Stimulated activated CD8-positive, alpha-beta memory T cell treated with anti-CD3 and anti-CD28 coated beads, Interleukin-4, amount 100 ng/mL, for 1 hour (primary cell): Measurements from ENCODE around the gene SCART1.
"Not testable (repeated sequence)": the region's sequence is repeated elsewhere in the genome, so short reads cannot be mapped to it uniquely, and the experiment has no call there.

ENCODE experiments used
- DNase-seq, 2 donors: peaks; one replicate each; pipeline ENCODE4 v3.0.0-alpha.2; 2020; ENCODE audit warnings: low read depth in 2 of 2, low spot score in 1 of 2

SCART1 gene

DNA sequence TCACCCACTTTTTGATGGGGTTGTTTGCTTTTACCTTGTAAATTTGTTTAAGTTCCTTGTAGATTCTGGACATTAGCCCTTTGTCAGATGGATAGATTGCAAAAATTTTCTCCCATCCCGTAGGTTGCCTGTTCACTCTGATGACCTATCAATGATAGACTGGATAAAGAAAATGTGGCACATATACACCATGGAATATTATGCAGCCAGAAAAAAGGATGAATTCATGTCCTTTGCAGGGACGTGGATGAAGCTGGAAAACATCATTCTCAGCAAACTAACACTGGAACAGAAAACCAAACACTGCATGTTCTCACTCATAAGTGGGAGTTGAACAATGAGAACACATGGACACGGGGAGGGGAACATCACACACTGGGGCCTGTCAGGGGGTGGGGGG lies 15.5 kb downstream of the SCART1 start:
- DNase-seq: not testable (repeated sequence)

- no peak for DNase-seq
Measured at GRCh38 chr10:133471300-133472109, 17.8 kb downstream of the SCART1 start.

DNA sequence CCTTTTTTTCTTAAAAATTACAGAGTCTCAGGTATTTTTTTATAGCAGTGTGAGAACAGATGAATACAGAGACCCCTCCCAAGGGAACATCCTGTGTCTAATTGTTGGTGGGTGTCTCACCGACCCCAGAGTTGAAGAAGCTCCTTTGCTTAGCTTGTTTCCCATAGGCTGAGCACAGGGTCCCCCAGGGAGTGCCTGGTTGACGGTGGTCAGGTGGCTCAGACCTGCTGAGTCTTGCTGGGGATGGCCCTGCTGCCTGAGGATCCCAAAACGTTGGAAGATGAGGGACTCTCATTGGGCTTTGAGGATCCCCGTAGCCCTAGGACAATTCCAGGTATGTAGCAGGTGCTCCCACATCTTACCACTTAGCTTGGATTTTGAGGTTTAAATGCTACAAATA lies 19.5 kb downstream of the SCART1 start:
- no peak for DNase-seq

DNA sequence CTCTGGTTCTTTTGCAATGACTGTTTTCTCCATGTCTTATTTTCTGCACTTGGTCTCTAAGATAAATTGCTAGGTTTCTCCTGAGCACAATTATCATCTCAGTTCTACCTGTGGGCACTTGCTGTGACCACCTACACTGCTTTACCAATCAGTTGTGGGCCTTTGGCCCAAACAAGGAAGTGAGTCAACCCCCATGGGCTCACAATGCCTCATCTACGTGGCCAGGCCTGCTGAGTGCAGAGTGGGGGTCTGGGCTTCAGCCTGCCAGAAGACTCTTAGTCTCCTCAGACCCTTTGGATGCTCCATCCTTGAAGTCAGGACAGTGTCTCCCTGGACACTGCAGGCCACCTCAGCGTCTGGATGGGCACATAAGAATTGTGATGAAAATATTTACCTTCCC lies 20.3 kb downstream of the SCART1 start:
- no peak for DNase-seq

GRCh38 chr10:133474665-133475424 lies 21.1 kb downstream of the SCART1 start:
- no peak for DNase-seq

DNA sequence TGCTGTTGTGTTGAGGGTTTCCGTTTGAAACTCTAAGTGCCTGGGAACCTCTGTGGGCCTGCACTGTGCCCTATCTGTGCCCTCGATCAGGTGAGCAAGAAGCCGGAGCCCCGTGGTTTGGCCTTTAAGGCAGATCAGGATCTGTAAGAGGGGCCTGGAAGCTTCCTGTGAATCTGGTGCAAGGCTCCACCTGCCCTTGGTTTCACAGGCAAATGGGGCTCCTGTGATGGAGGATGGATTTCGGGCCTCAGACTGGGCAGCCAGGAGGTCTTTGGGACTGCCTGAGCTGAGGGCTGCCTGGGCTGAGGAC lies 21.6 kb downstream of the SCART1 start:
- DNase-seq: peak in 1 of 2 donors; percentile 16

DNA sequence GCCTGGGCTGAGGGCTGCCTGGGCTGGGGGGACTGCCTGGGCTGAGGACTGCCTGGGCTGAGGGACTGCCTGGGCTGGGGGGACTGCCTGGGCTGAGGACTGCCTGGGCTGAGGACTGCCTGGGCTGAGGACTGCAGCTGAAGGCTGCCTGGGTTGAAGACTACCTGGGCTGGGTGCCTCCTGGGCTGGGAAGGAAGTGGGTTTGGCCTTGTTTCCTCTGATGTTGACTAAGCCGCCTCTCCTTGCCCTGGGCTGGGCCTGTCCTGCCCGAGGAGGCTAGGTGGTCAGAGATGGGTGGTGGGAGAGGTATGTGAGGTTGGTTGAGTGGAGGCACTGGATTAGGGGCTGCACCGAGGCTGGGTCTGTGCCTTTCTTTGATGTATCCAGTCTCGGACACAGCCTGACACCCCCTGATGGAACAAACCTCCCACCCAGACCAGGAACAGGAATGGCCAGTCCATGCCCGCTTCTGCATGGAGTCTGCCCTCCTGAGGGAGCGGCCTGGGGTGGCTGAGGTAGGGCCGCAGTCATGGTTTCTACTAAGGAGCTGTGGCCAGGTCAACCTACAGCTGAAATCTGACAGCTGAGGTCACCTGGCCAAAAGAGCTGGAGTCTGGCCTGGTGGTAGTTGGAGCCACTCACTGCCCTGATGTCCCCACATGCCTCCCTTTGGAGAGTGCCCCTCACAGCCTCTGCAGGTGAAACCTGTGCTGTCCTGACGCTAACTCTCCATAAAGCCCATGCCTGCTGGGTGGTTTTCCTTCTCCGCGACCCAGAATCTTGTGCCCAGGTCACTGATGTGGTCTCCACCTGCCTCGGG lies 22.3 kb downstream of the SCART1 start:
- DNase-seq: no peak

GRCh38 chr10:133476641-133476990 lies 22.9 kb downstream of the SCART1 start:
- no peak for DNase-seq

- DNase-seq: no peak
Measured at GRCh38 chr10:133481086-133481643, 27.4 kb downstream of the SCART1 start.

DNA sequence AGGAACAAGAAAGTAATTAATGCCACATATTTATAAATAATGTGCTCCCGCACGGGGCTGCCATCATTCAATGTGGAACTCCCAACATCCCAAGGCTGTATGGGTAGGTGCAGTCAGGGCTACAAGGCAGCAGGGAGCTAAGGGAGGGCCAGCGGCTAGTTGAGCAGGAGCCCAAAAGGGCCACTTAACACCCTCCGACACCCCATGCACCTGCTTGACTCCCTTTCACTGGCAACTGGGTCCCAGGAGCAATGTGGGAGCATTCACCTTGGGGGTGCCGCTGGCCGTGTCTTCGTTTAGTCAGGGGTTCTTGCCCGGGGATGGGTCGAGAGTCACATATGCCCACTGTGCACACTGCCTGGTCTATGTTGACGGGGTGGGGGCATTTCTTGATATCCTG lies 27.9 kb downstream of the SCART1 start:
- no peak for DNase-seq

DNA sequence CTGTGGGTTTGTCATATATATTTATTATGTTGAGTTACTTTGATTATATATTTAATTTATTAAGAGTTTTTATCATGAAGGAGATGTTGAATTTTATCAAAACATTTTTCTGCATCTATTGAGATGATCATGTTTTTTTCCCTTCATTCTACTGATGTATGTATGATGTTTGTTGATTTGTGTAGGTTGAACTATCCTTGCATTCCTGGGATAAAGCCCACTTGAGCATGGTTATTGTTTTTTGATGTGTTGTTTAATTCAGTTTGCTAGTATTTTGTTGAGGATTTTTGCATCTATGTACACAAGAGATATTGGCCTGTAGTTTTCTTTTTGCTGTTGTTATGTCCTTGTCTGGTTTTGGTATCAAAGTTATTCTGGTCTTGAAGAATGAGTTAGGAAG lies 31.1 kb downstream of the SCART1 start:
- DNase-seq: no peak

DNA sequence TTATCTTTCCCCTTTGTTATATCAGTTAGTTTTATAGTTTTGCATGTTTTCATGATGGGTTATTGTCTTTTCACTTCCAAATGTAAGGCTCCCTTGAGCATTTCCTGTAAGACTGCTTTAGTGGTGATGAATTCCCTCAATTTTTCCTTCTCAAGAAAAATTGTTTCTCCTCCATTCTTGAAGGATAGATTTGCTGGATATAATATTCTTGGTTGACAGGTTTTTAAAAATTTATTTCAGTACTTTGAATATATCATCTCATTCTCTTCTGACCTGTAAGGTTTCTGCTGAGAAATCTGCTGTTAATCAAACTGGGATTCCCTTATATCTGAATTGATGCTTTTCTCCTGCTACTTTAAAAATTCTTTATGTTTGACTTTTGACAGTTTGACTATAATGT lies 33.3 kb downstream of the SCART1 start:
- DNase-seq: no peak

GRCh38 chr10:133488354-133488753 lies 34.6 kb downstream of the SCART1 start:
- DNase-seq: no peak

DNA sequence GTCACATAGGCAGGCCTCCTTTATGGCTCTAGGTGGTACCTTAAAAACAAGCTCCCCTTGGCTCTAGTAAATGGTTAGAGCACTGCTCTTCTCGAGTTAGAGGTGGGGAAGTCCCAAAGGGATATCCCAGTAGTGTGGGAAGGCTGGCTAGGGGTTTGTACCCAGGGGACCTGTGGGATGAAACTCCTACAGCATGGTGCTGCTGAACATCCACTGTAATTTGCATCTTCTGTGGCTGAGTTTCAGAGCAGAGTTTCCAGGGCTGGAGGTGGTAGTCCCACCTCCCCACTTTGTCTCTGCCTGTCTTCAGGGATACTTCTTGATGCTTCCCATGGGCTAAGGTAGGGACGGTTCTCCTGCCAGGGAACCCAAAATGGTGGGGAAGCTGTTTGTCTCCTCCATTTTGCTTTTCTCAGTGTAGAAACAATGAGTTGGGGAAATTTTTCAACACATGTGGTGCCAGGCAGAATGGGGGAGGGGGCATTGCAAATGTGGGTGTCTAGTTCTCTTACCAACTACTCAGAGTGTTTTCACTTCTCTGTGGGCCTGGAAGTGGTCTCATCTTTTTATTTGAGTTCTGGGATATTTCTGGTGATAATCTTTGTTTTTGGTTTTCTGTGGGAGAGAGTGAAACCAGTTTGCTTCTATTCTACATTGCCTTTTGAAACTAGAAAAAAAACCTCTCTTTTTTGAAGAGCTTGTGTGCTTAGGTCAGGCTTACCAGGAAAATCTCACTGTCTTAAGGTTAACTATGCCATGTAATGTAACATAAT lies 36.3 kb downstream of the SCART1 start:
- no peak for DNase-seq

- not testable (repeated sequence) for DNase-seq
Measured at GRCh38 chr10:133493562-133493961, 39.8 kb downstream of the SCART1 start.

GRCh38 chr10:133497363-133497762 lies 43.6 kb downstream of the SCART1 start:
- not testable (repeated sequence) for DNase-seq

DNA sequence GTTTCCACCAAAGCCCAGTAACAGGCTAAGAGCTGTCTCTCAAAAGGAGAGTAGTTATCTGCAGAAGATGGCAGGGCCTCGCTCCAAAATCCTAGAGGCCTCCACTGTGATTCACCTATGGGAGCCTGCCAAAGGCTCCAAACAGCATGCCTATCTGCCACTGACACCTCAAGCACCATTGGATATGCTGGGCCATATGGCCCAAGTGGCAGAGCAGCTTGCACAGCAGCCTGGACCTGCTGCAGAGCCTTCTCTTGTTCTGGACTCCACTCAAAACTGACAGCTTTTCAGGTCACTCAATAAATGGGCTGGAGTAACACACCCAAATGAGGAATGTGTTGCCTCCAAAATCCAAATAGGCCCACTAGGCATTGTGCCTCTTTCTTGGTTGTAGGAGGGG lies 45.4 kb downstream of the SCART1 start:
- DNase-seq: not testable (repeated sequence)

- not testable (repeated sequence) for DNase-seq
Measured at GRCh38 chr10:133500897-133501296, 47.2 kb downstream of the SCART1 start.

GRCh38 chr10:133509700-133510099 lies 56.0 kb downstream of the SCART1 start:
- no peak for DNase-seq

GRCh38 chr10:133511408-133511807 lies 57.7 kb downstream of the SCART1 start:
- no peak for DNase-seq
